Superior temporal gyrus (tissue), 1 donor: ENCODE results near the gene CCDC88A.
"Not testable (repeated sequence)": the region's sequence is repeated elsewhere in the genome, so short reads cannot be mapped to it uniquely, and the experiment has no call there.

ENCODE experiments used
- DNase-seq: peaks from one replicate; pipeline ENCODE4 v3.0.0-alpha.2; 2016; ENCODE audit errors: extremely low spot score

The CCDC88A gene

GRCh38 chr2:55421326-55421725, 1.7 kb upstream of the CCDC88A start:
- no peak for DNase-seq

GRCh38 chr2:55420871-55421270, 1.2 kb upstream of the CCDC88A start:
- peak; percentile 57 for DNase-seq

- no peak for DNase-seq
Observed at GRCh38 chr2:55420439-55420725, 726 bp upstream of the CCDC88A start.

GRCh38 chr2:55419233-55419678, 400 bp downstream of the CCDC88A start:
- DNase-seq, result peak; percentile 74

GRCh38 chr2:55418512-55419232, 984 bp downstream of the CCDC88A start:
- peak; percentile 72 for DNase-seq

- DNase-seq, result peak; percentile 78
Observed at GRCh38 chr2:55418072-55418471, 1.6 kb downstream of the CCDC88A start.

- peak; percentile 56 for DNase-seq
Observed at GRCh38 chr2:55416786-55417568, 2.7 kb downstream of the CCDC88A start.

GRCh38 chr2:55415300-55415699, 4.4 kb downstream of the CCDC88A start:
- no peak for DNase-seq

GRCh38 chr2:55408918-55409868, 10.5 kb downstream of the CCDC88A start:
- DNase-seq, result peak; percentile 79

- peak; percentile 17 for DNase-seq
Observed at GRCh38 chr2:55408098-55408882, 11.4 kb downstream of the CCDC88A start.

GRCh38 chr2:55405116-55405515, 14.5 kb downstream of the CCDC88A start:
- peak; percentile 17 for DNase-seq

GRCh38 chr2:55403256-55403998, 16.2 kb downstream of the CCDC88A start:
- DNase-seq, result peak; percentile 97

- DNase-seq, result no peak
Observed at GRCh38 chr2:55401124-55401523, 18.5 kb downstream of the CCDC88A start.

- peak; percentile 26 for DNase-seq
Observed at GRCh38 chr2:55400332-55400731, 19.3 kb downstream of the CCDC88A start.

GRCh38 chr2:55399815-55400214, 19.8 kb downstream of the CCDC88A start:
- peak; percentile 11 for DNase-seq

- peak; percentile 69 for DNase-seq
Observed at GRCh38 chr2:55395724-55396605, 23.7 kb downstream of the CCDC88A start.

- peak; percentile 23 for DNase-seq
Observed at GRCh38 chr2:55391615-55392242, 27.9 kb downstream of the CCDC88A start.

GRCh38 chr2:55391155-55391554, 28.5 kb downstream of the CCDC88A start:
- peak; percentile 14 for DNase-seq

- not testable (repeated sequence) for DNase-seq
Observed at GRCh38 chr2:55385516-55385915, 34.1 kb downstream of the CCDC88A start.
